Skeletal muscle cell (primary cell): ENCODE results near the gene AICDA.
"Not testable (repeated sequence)": the region's sequence is repeated elsewhere in the genome, so short reads cannot be mapped to it uniquely, and the experiment has no call there.

Source experiments
- DNase-seq: peaks from one replicate; pipeline ENCODE4 v3.0.0-alpha.2; 2010; ENCODE audit warnings: low read depth
- H3K4me3 ChIP-seq: 2 replicates; pipeline ENCODE4 v1.5.1; 2011; ENCODE audit warnings: low read depth, mild to moderate bottlenecking, control low read depth, low read length, moderate library complexity

AICDA gene

DNA sequence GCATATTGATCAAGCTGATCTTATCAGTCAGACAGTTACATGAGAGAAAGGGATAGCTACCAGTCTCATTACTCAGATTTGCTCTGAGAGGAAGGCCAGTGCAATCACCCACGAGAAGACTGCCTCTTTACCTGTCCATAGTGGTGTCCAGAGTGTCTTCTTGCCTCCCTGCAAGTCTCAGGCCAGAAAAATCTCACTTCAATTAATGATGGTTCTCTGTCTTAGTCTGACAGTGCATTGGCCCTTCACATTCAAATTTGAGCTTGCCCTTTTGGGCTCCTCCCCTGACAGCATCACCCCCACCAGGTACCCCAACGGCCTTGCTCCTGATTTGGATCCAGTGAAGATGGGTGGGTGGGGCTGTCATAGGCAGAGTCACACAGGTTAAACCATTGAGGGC, at the start of gene AICDA:
Gene AICDA, minus strand, starts transcription at position 231 of the 400 bp plus-strand sequence. Its CDS starts 92 bp downstream, at position 139.
- H3K4me3 ChIP-seq, result no peak within 1 kb of the TSS
- DNase-seq, result no peak

- H3K4me3 ChIP-seq, result no peak overlapping the region
- DNase-seq, result no peak
Observed at GRCh38 chr12:8661751-8662150, 49.1 kb upstream of the AICDA start.

GRCh38 chr12:8661016-8661415, 48.4 kb upstream of the AICDA start:
- H3K4me3 ChIP-seq, result no peak overlapping the region
- no peak for DNase-seq

DNA sequence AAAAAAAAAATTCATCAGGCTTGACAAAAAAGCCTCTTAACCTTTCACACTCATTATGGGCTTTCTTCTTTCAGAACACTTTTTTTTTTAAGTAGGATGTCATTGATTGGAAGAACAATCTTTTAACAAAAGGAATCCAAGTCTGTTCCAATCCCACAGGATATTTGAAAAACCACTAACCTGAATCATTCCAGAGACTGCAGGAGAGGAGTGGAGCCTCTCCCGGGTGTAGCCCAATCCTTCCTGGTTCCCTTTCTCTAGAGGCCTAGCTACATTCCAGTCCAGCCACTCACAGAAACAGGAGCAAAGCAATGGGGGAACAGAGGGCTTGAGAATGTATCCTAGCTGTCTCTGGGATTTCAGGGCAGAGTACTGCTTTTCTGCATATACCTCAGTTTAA, 45.7 kb upstream of the AICDA start:
- peak; percentile 43 for DNase-seq
- no peak overlapping the region for H3K4me3 ChIP-seq

DNA sequence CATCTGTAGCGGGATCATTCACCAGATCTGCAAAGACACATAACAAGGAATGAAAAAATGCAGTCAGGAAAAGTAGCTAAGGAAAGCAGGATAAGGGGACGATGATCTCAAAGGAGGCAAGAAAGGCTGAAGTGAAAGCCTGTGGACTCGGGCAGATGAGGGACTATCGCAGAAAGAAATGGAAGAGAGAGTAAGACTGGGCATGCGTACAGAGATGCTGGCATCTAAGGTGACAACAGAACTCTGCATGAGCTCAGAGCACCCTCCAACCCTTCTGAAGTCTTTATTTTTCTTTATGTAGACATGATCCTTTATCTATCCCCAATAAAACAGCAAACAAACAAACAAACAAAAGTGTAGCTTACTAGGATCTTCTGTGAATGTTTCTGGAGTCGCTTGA, 42.8 kb upstream of the AICDA start:
- DNase-seq, result no peak
- H3K4me3 ChIP-seq, result no peak overlapping the region

- DNase-seq, result no peak
- H3K4me3 ChIP-seq, result no peak overlapping the region
Observed at GRCh38 chr12:8648576-8649205, 36.0 kb upstream of the AICDA start.

- DNase-seq, result no peak
- H3K4me3 ChIP-seq, result no peak overlapping the region
Observed at GRCh38 chr12:8647968-8648367, 35.3 kb upstream of the AICDA start.

DNA sequence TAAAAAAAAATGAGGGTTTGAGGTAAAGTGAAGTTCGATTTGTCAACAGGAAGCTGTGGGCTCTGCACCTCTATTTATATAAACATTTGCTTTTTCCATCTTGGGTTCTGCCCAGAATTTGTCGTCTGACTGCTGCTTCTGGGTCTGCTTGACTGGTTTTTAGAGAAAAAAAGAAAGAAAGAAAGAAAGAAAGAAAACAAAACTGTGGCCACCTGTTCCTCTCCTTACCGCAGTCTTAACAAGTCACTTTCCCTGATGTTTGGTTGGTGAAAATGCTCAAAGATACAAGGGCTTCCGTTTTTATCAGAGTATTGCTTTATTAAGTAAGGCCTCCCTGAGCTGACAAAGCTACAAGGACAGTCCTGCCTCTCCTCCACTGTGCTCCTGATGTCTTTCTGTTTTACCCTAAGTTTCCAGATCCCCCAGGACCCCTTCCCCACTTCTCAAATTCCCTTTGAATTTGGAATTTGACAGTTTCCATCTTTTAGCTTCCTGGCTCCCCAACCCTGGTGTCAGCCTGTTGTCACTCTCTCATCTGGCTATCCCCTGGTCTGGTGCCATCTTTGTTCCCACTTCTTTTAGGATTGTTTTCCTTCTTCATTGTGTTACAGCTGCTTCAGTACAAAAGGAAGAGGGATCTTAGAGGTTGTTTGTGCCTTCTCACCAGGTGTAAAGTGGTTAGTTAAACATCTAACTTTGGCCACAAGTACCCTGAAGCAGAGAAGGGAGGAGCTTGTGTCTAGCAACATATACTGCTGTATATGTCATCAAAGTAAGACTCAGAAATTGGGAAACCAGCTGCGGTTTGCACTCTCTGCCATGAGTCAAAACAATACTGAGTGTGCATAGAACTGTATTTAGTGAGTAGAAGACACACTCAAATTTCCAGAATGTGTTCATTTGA, 31.9 kb upstream of the AICDA start:
- DNase-seq, result no peak
- H3K4me3 ChIP-seq, result no peak overlapping the region

DNA sequence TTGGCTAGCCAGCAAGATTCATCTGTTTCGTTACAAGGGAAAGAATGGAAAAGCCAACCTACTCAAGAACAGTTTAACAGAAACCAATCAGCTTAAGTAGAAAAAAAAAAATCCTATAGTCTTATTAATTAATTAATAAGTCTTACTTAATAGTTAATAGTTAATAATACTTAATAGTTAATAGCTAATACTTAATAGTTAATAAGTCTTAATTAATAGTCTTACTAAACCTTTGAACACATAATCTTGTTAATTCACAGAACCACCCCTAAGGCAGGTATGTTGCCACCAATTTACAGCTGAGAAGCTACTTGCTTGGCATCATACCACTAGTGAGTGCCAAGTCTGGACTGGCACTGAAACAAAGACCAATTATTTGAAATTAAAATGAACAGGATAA, 30.1 kb upstream of the AICDA start:
- no peak for DNase-seq
- H3K4me3 ChIP-seq, result no peak overlapping the region

DNA sequence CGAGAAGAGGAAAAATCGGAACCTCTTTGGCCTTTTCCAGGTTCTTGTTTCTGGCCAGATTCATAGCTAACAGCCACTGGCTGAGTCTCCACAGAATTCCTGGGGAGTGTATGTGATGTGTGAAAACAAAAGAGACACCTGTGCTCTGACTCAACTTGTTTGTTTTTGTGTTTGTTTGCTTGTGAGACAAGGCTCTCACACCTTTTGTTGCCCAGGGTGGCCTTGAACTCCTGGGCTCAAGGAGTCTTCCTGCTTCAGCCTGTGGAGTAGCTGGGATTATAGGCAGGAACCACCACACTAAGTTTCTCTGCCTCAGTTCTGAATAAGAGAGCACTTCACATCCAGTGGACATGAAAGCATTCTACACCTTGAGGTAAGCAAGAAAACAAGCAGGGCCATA, 27.3 kb upstream of the AICDA start:
- no peak for DNase-seq
- H3K4me3 ChIP-seq, result no peak overlapping the region

DNA sequence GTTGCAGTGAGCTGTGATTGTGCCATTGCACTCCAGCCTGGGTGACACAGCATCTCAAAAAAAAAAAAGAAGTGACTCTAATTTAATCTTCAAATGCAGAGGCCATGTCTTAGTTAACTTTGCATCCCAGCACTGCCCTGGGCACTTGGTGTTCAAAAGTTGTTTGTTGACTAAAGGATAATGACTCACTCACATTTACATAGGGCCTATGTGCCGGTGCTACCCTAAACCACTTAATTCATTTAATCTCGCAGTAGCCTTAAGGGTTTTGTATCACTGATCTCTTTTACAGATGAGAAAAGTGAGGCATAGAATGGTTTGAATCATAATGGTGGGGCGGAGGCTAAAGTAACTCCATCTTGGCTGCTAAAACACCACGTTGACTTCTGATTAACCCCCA, 26.3 kb upstream of the AICDA start:
- no peak for DNase-seq
- no peak overlapping the region for H3K4me3 ChIP-seq

DNA sequence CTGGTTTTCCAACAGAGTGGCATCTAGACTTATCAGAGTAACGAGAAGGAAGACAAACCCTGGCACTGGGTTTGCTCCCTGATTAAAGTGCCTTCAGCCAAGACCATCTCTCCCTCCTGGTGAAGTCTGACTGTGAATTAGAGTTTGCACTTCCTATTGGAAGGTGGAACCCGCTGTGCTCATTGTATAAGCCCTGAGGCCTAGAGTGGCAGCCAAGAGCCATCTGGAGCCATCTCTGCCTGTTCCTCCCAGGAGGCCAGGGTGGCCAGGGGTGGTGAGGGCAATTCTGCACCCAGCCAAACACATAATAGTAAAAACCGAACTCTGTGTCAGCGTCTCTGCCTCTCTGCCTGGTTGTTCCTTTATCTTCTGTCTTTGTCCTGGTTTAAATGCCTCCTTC, 25.0 kb upstream of the AICDA start:
- no peak overlapping the region for H3K4me3 ChIP-seq
- DNase-seq, result no peak

DNA sequence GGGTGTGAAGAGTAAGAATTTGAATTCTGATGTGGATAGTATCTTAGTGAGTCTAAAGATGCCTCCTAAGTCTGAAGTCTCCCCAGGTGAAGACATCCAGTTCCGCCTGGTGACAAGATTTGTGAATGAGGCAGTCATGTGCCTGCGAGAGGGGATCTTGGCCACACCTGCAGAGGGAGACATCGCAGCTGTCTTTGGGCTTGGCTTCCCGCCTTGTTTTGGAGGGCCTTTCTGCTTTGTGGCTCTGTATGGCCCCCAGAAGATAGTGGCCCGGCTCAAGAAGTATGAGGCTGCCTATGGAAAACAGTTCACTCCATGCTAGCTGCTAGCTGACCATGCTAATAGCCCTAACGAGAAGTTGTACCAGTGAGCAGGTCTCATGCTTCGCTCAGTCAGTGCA, 24.6 kb upstream of the AICDA start:
- H3K4me3 ChIP-seq, result no peak overlapping the region
- no peak for DNase-seq

GRCh38 chr12:8636581-8636980, 23.9 kb upstream of the AICDA start:
- no peak overlapping the region for H3K4me3 ChIP-seq
- no peak for DNase-seq

DNA sequence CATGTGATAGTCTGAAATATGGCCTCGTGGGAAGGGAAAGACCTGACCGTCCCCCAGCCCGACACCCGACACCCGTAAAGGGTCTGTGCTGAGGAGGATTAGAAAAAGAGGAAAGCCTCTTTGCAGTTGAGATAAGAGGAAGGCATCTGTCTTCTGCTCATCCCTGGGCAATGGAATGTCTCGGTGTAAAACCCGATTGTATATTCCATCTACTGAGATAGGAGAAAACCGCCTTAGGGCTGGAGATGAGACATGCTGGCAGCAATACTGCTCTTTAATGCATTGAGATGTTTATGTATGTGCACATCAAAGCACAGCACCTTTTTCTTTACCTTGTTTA, 23.3 kb upstream of the AICDA start:
- not testable (repeated sequence) for H3K4me3 ChIP-seq, DNase-seq

DNA sequence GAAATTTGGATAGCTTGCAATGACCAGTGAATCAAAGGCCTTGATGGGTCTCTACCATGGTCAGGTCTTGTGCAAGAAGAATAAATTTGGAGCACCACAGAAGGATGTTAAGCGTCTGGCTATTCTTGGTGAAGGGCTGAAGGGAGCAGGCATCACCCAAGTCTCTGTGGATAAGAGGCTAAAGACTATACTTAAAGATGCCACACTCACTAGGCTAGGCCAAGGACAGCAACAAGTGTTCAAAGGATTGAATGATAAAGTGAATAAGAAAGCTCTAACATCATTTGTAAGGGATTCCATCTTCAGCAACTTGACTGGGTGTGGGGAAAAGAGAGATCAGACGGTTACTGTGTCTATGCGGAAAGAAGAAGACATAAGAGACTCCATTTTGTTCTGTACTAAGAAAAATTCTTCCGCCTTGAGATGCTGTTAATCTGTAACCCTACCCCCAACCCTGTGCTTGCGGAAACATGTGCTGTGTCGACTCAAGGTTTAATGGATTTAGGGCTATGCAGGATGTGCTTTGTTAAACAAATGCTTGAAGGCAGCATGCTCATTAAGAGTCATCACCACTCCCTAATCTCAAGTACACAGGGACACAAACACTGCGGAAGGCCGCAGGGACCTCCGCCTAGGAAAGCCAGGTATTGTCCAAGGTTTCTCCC, 22.8 kb upstream of the AICDA start:
- H3K4me3 ChIP-seq, DNase-seq: not testable (repeated sequence)

DNA sequence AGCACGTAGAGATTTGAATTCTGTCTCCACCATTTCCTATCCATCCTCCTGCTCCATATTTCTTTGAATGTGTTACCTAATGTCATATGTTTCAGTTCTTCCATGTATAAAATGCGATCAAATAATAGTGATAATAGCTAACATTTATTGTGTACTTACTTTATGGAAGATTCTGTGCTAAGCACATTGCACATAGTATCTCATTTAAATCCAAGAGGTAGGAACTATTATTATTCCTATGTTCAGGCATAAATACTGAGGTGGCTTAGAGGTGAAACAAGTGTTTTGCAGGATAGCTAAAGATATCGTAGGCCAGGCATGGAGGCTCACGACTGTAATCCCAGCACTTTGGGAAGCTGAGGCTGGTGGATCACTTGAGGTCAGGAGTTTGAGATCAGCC, 17.5 kb upstream of the AICDA start:
- DNase-seq, result no peak
- H3K4me3 ChIP-seq, result no peak overlapping the region

- DNase-seq, result peak; percentile 17
- no peak overlapping the region for H3K4me3 ChIP-seq
Observed at GRCh38 chr12:8629486-8630033, 16.9 kb upstream of the AICDA start.

DNA sequence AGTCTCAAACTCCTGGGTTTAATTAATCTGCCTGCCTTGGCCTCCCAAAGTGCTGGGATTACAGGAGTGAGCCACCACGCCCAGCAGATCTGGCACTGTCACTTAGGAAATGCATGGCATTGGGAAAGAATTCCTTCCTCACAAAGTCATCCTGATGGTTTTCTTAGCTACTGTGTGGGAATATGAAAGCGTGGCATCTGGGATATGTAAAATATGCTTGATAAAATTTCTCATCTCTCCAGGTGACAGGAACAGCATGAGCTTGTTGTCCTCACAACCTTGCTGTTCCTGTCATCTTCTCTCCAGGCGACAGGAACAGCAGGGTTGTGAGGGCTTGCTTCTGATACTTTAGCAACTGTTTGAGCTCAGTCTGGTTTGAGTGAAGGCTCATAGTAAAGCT, 16.1 kb upstream of the AICDA start:
- no peak for DNase-seq
- no peak overlapping the region for H3K4me3 ChIP-seq

DNA sequence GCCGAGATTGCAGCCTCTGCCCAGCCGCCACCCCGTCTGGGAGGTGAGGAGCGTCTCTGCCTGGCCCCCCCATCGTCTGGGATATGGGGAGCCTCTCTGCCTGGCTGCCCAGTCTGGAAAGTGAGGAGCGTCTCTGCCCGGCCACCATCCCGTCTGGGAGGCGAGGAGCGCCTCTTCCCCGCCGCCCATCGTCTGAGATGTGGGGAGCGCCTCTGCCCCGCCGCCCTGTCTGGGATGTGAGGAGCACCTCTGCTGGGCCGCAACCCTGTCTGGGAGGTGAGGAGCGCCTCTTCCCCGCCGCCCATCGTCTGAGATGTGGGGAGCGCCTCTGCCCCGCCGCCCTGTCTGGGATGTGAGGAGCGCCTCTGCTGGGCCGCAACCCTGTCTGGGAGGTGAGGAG, 12.1 kb upstream of the AICDA start:
- not testable (repeated sequence) for H3K4me3 ChIP-seq, DNase-seq
